PC-3 (cell line): ENCODE measurements around the gene HIPK2. TPM values are rescaled to one million over a fixed set of nuclear protein-coding genes. Genes with fewer than 3 reads are reported as not detected.

Experiments used
- ATAC-seq: fragments of 200-7000 bp; cut with Tn5 transposase; 2 replicates; pipeline ENCODE4 v1.9.1; 2020; ENCODE audit warnings: mild to moderate bottlenecking, moderate library complexity
- BruUV-seq: library from RNA; stranded (reverse); fragments of 400-500 nt; replicated peaks from 2 replicates; lab custom pipeline; 2021; lab: Mats Ljungman, UMichigan
- CTCF ChIA-PET: fragments of 300-600 bp; sonication (Branson Sonifier 250); formaldehyde crosslinking; loops from one replicate; lab custom pipeline; 2022; ENCODE audit warnings: antibody characterized with exemption; lab: Charles Lee
- POLR2A ChIA-PET: fragments of 300-600 bp; sonication (Branson Sonifier 250); formaldehyde crosslinking; loops from one replicate; lab custom pipeline; 2022; ENCODE audit warnings: antibody characterized with exemption; ENCODE audit not compliant: unreplicated experiment; lab: Charles Lee
- DNase-seq: peaks from one replicate; pipeline ENCODE4 v3.0.0-alpha.2; 2015
- H2AFZ ChIP-seq: fragments of 300-600 bp; sonication (generic); 2 replicates; pipeline ENCODE4 v1.6.0; 2016; ENCODE audit warnings: antibody characterized with exemption, low read length
- H3F3A ChIP-seq: fragments of 300-600 bp; sonication (generic); one replicate; pipeline ENCODE4 v1.6.0; 2017; ENCODE audit warnings: antibody characterized with exemption, low read length, control low read depth, mild to moderate bottlenecking; ENCODE audit not compliant: unreplicated experiment
- H3K27ac ChIP-seq: fragments of 300-600 bp; sonication (generic); 2 replicates; pipeline ENCODE4 v1.5.1; 2016; ENCODE audit warnings: mild to moderate bottlenecking, low read length
- H3K27me3 ChIP-seq: fragments of 300-600 bp; sonication (generic); 2 replicates; pipeline ENCODE4 v1.6.1; 2016; ENCODE audit warnings: low read length, mixed read lengths
- H3K36me3 ChIP-seq: fragments of 300-600 bp; sonication (generic); 2 replicates; pipeline ENCODE4 v1.6.1; 2016; ENCODE audit warnings: low read depth, mixed run types, low read length, mixed read lengths
- H3K4me1 ChIP-seq: fragments of 300-600 bp; sonication (generic); 2 replicates; pipeline ENCODE4 v1.5.1; 2016; ENCODE audit warnings: low read length; ENCODE audit not compliant: insufficient read depth
- H3K4me2 ChIP-seq: fragments of 300-600 bp; sonication (generic); 2 replicates; pipeline ENCODE4 v1.6.0; 2016; ENCODE audit warnings: low read length
- H3K4me3 ChIP-seq: fragments of 300-600 bp; sonication (generic); 2 replicates; pipeline ENCODE4 v1.5.1; 2016; ENCODE audit warnings: mild to moderate bottlenecking, low read length, mixed read lengths
- H3K79me2 ChIP-seq: fragments of 300-600 bp; sonication (generic); 2 replicates; pipeline ENCODE4 v1.6.1; 2017; ENCODE audit warnings: low read length, mixed read lengths
- H3K9ac ChIP-seq: fragments of 300-600 bp; sonication (generic); 2 replicates; pipeline ENCODE4 v1.6.0; 2016; ENCODE audit warnings: mild to moderate bottlenecking, low read length
- H3K9me2 ChIP-seq: fragments of 300-600 bp; sonication (generic); replicated peaks from 2 replicates; pipeline ENCODE4 v1.6.1; 2016; ENCODE audit warnings: mixed run types, low read length, mixed read lengths
- H3K9me3 ChIP-seq: fragments of 300-600 bp; sonication (generic); 2 replicates; pipeline ENCODE4 v1.6.1; 2016; ENCODE audit warnings: low read length, mixed read lengths
- H4K20me1 ChIP-seq: fragments of 300-600 bp; sonication (generic); 2 replicates; pipeline ENCODE4 v1.6.1; 2016; ENCODE audit warnings: low read length, mixed read lengths
- EZH2 ChIP-seq: fragments of 300-600 bp; sonication (generic); IDR thresholded peaks from one replicate; pipeline ENCODE4 v1.6.1; 2017; ENCODE audit warnings: antibody characterized with exemption, mild to moderate bottlenecking, low read length; ENCODE audit not compliant: unreplicated experiment
- EZH2phosphoT487 ChIP-seq: fragments of 300-600 bp; sonication (generic); IDR thresholded peaks from 2 replicates; pipeline ENCODE4 v1.6.1; 2018; ENCODE audit warnings: mild to moderate bottlenecking, antibody characterized with exemption, low read length, borderline replicate concordance
- intact Hi-C: fragments of 100-400 bp; cut with micrococcal nuclease; formaldehyde crosslinking; loops from 2 replicates; pipeline ENCODE4 v1.9.0; 2023
- total RNA-seq: library from RNA; depleted of rRNA; stranded (reverse); fragments of >200 nt; gene quantifications from 2 replicates; pipeline ENCODE4 v1.2.3, GENCODE V29; 2014
- TF ChIP-seq, protein P1 (sequence below): fragments of 300-600 bp; sonication (generic); conservative IDR thresholded peaks from 2 replicates; pipeline ENCODE4 v1.5.1; 2017; ENCODE audit warnings: antibody characterized with exemption, low read depth, mild to moderate bottlenecking, low read length

Gene HIPK2
- total RNA-seq, 1 experiment from 2014 or later, result 38.1 TPM

DNA sequence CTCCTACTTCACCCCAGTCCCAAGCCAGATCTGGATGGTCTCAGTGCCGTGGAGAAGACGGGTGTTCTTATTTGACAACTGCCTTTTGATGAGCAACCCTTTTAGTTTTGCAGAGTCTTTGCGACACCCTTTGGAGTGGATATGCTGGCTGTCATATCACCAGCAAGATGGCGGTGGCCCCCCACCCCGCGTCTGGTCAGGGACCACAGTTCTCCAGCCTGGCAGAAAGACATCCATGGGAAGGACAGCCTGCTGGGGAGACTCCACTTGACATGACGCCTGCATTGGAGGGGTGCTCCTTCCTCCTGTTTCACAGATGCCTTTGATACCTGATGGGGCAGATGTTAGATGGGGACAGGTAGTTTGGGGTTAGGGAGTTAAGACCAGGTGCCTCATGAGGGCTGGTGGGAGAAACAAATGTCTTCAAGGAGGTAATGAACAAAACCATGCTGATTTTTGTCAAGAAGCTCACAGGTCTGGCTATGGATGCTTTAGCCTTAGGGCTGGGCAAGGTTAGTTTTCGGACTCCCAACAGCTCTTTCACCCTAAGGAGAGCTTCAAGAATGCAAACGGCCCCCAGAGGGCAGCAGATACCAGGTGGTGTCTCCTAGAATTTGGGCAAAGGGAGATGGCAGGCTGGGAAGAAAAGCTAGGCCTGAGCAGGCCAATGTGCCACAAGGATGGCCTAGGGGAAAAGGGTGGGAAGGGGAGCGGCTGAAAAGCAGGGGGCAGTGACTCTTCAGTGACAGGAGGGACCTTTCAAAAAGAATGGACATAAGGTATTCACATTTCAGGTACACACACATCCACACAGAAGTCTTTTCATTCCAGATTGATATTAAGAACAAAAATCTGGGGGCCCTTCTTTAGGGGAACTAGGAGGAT is 159.1 kb downstream of the HIPK2 start:
- Histone ChIP-seq H3K4me2 (no peak overlapping the region), H3K79me2 (no peaks in the 10 kb centered on the region), H3K9ac (no peak overlapping the region), H3K36me3 (peaks cover 67% of the 10 kb centered on the region), H3K9me2 (no peaks in the 10 kb centered on the region), H3K27ac (peak overlapping the region; percentile 30; the same call in 1 of the 2 replicates), H3K4me1 (peaks cover 12% of the 10 kb centered on the region), H3F3A (no peaks in the 10 kb centered on the region), H3K27me3 (no peaks in the 10 kb centered on the region), H2AFZ (no peak overlapping the region), H4K20me1 (no peaks in the 10 kb centered on the region), H3K9me3 (no peaks in the 10 kb centered on the region), H3K4me3 (no peak overlapping the region)
- peak; percentile 60 for DNase-seq
- ChIA-PET POLR2A (interaction anchor here (0.6 kb wide), 1 partner anchor 447 kb away, joined by 3 read pairs; no protein-coding TSS in a partner anchor), CTCF (interaction anchor here (0.5 to 1.3 kb wide), 9 partner anchors 17 to 388 kb away, joined by 3 to 6 read pairs (median 4); no protein-coding TSS in a partner anchor)
- intact Hi-C loops, result loop anchor here (1.0 kb wide), 1 partner anchor 384 kb away; no protein-coding TSS in a partner anchor
- ATAC-seq, result peak; percentile 31
- TF ChIP-seq EZH2, result no peak
- TF ChIP-seq, protein P1, sequence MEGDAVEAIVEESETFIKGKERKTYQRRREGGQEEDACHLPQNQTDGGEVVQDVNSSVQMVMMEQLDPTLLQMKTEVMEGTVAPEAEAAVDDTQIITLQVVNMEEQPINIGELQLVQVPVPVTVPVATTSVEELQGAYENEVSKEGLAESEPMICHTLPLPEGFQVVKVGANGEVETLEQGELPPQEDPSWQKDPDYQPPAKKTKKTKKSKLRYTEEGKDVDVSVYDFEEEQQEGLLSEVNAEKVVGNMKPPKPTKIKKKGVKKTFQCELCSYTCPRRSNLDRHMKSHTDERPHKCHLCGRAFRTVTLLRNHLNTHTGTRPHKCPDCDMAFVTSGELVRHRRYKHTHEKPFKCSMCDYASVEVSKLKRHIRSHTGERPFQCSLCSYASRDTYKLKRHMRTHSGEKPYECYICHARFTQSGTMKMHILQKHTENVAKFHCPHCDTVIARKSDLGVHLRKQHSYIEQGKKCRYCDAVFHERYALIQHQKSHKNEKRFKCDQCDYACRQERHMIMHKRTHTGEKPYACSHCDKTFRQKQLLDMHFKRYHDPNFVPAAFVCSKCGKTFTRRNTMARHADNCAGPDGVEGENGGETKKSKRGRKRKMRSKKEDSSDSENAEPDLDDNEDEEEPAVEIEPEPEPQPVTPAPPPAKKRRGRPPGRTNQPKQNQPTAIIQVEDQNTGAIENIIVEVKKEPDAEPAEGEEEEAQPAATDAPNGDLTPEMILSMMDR, result peak; percentile 73
- no TSS peak for BruUV-seq

DNA sequence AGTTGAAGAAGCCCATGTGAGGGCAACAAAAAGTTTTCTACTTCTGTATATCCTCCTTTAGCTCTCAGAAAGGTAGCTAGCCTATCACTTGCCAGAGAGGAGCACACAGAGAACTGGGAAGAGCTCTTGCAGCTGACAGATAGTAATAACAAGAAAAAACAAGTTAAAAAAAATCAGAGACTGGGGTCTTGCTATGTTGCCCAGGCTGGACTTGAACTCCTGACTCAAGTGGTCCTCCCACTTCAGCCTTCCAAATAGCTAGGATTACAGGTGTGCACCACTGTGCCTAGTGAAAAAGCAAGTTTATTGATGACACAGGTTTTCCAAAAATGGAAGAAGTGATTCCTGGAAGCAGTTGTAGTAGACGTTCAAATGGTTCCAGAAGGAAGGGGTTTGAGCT is 160.7 kb downstream of the HIPK2 start:
- peaks cover 12% of the 10 kb centered on the region for H3K4me1 ChIP-seq
- no peak overlapping the region for H3K9ac ChIP-seq
- no peaks in the 10 kb centered on the region for H3K9me2 ChIP-seq
- H3K4me2 ChIP-seq, result no peak overlapping the region
- TF ChIP-seq EZH2, result no peak
- TF ChIP-seq EZH2phosphoT487, result no peak
- TF ChIP-seq, protein P1, result no peak
- no TSS peak for BruUV-seq
- no peaks in the 10 kb centered on the region for H3K9me3 ChIP-seq
- DNase-seq (no peak), ATAC-seq (no peak)
- H2AFZ ChIP-seq, result no peak overlapping the region
- no peak overlapping the region for H3K27ac ChIP-seq
- no peaks in the 10 kb centered on the region for H3K79me2 ChIP-seq
- no peaks in the 10 kb centered on the region for H3K27me3 ChIP-seq
- ChIA-PET POLR2A (no interaction called here), CTCF (no interaction called here)
- H3K4me3 ChIP-seq, result no peak overlapping the region
- H4K20me1 ChIP-seq, result no peaks in the 10 kb centered on the region
- H3F3A ChIP-seq, result no peaks in the 10 kb centered on the region
- intact Hi-C loops, result no loop called here
- peaks cover 74% of the 10 kb centered on the region for H3K36me3 ChIP-seq

DNA sequence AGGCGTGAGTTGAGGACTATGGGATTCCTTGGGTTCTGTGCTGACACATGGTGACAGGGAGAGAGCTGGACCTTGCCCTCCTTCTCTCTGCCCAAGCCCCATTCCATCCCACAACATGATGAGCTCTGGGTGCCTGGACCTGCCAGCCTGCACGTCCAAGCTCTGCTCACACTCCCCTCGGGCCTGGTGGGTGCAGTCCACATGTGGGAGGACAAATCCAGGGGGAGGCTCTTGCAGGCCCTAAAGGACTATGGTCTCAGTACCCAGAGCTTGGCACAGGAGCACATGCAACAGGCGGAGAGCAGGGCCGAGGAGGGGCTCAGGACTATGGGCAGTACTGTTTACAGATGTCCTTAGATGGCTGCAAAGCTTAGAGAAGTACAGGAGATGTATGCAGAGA is 162.9 kb downstream of the HIPK2 start:
- no peaks in the 10 kb centered on the region for H3K79me2 ChIP-seq
- H3K4me2 ChIP-seq, result no peak overlapping the region
- H3K4me1 ChIP-seq, result peaks cover 10% of the 10 kb centered on the region
- DNase-seq, result no peak
- H3K27ac ChIP-seq, result no peak overlapping the region
- no peaks in the 10 kb centered on the region for H3K9me2 ChIP-seq
- intact Hi-C loops, result no loop called here
- no peak overlapping the region for H3K9ac ChIP-seq
- no peak for ATAC-seq
- CTCF ChIA-PET, result no interaction called here
- TF ChIP-seq, protein P1, result no peak
- TF ChIP-seq EZH2, result no peak
- TF ChIP-seq EZH2phosphoT487, result no peak
- no peak overlapping the region for H3K4me3 ChIP-seq
- no peaks in the 10 kb centered on the region for H3K9me3 ChIP-seq
- POLR2A ChIA-PET, result no interaction called here
- H3K36me3 ChIP-seq, result peaks cover 74% of the 10 kb centered on the region
- BruUV-seq, result no TSS peak
- H2AFZ ChIP-seq, result no peak overlapping the region
- no peaks in the 10 kb centered on the region for H3K27me3 ChIP-seq
- H3F3A ChIP-seq, result no peaks in the 10 kb centered on the region
- no peaks in the 10 kb centered on the region for H4K20me1 ChIP-seq
